A549 (cell line): ENCODE data around the gene TMEM63C. TPM values are rescaled to one million over a fixed set of nuclear protein-coding genes. Genes with fewer than 3 reads are reported as not detected.

ENCODE experiments used
- ATAC-seq, 2 experiments: fragments of 200-7000 bp in 1 of 2; fragments of >200 bp in 1 of 2; cut with Nextera tagmentation in 1 of 2; cut with Tn5 transposase in 1 of 2; 3 replicates each; pipeline versions ENCODE4 v1.8.0 to v1.9.1; 2018 to 2020; ENCODE audit warnings: mild to moderate bottlenecking in 1 of 2, moderate library complexity in 1 of 2
- CTCF ChIA-PET: fragments of 300-600 bp; sonication (Branson Sonifier 250); formaldehyde crosslinking; extraction: SDS; loops from one replicate; lab custom pipeline; 2021; ENCODE audit warnings: antibody characterized with exemption, inconsistent platforms; lab: Yijun Ruan, JAX
- POLR2A ChIA-PET: fragments of 350-600 bp; formaldehyde crosslinking; extraction: SDS; loops from one replicate; lab custom pipeline; 2021; ENCODE audit warnings: antibody characterized with exemption, inconsistent platforms; lab: Yijun Ruan, JAX
- DNase-seq, 2 experiments: peaks; one replicate each; pipeline versions ENCODE4 v3.0.0 to v3.0.0-alpha.2; 2011 to 2016; ENCODE audit warnings: low read depth in 1 of 2, low spot score in 1 of 2
- FAIRE-seq: peaks from 2 replicates; lab custom pipeline; 2011; peaks lifted over from hg19 to GRCh38; lab: Jason Lieb, UNC
- H3K27ac ChIP-seq, 2 experiments: fragments of >200 bp; sonication (Bioruptor Twin); formaldehyde crosslinking; 3 replicates each; pipeline ENCODE4 v1.5.1; 2016 to 2017
- H3K4me1 ChIP-seq: fragments of >200 bp; sonication (Bioruptor Twin); formaldehyde crosslinking; 3 replicates; pipeline ENCODE4 v1.6.1; 2016
- H3K4me2 ChIP-seq: fragments of >200 bp; sonication (Bioruptor Twin); formaldehyde crosslinking; 3 replicates; pipeline ENCODE4 v1.6.1; 2016
- H3K4me3 ChIP-seq: fragments of >200 bp; sonication (Bioruptor Twin); formaldehyde crosslinking; 3 replicates; pipeline ENCODE4 v1.5.1; 2016
- H3K9me3 ChIP-seq: fragments of >200 bp; sonication (Bioruptor Twin); formaldehyde crosslinking; 3 replicates; pipeline ENCODE4 v1.6.1; 2016
- CBX2 ChIP-seq: fragments of 200-600 bp; sonication (generic); IDR thresholded peaks from 2 replicates; pipeline ENCODE4 v1.6.1; 2016; ENCODE audit warnings: low read depth, mild to moderate bottlenecking, borderline replicate concordance
- CBX8 ChIP-seq: fragments of 200-600 bp; sonication (generic); IDR thresholded peaks from 2 replicates; pipeline ENCODE4 v1.6.1; 2016
- CEBPB ChIP-seq, 2 experiments: fragments of >200 bp in 1 of 2; sonication (Bioruptor Twin) in 1 of 2; formaldehyde crosslinking in 1 of 2; IDR thresholded peaks; 2 replicates each; pipeline ENCODE4 v1.6.1; 2012 to 2016
- CHD2 ChIP-seq: fragments of 150-350 bp; IDR thresholded peaks from 2 replicates; pipeline ENCODE4 v1.6.1; 2014; ENCODE audit warnings: low read length; ENCODE audit not compliant: partially characterized antibody
- E2F6 ChIP-seq: IDR thresholded peaks from 2 replicates; pipeline ENCODE4 v1.6.1; 2012; ENCODE audit warnings: low read depth, borderline replicate concordance
- EHMT2 ChIP-seq: fragments of 200-600 bp; sonication (generic); IDR thresholded peaks from 2 replicates; pipeline ENCODE4 v1.6.1; 2016; ENCODE audit warnings: antibody characterized with exemption, low read depth, mild to moderate bottlenecking, moderate library complexity
- ESRRA ChIP-seq: fragments of 150-350 bp; IDR thresholded peaks from 2 replicates; pipeline ENCODE4 v1.6.1; 2014; ENCODE audit warnings: mild to moderate bottlenecking, low read length, borderline replicate concordance
- FOSB ChIP-seq: fragments of 250-450 bp; sonication (Bioruptor Pico); IDR thresholded peaks from 2 replicates; pipeline ENCODE4 v1.5.0; 2020; ENCODE audit warnings: mild to moderate bottlenecking, moderate library complexity
- FOXS1 ChIP-seq: fragments of 250-450 bp; sonication (Bioruptor Pico); IDR thresholded peaks from 2 replicates; pipeline ENCODE4 v1.5.0; 2020; ENCODE audit warnings: mild to moderate bottlenecking, moderate library complexity
- HDAC2 ChIP-seq: fragments of 200-600 bp; sonication (generic); IDR thresholded peaks from 2 replicates; pipeline ENCODE4 v1.6.1; 2016
- HES2 ChIP-seq: fragments of >200 bp; sonication (Bioruptor Twin); formaldehyde crosslinking; IDR thresholded peaks from 2 replicates; pipeline ENCODE4 v1.6.1; 2016
- HMGXB4 ChIP-seq: fragments of 250-450 bp; sonication (Bioruptor Pico); IDR thresholded peaks from 2 replicates; pipeline ENCODE4 v1.5.0; 2021; ENCODE audit warnings: mild to moderate bottlenecking, moderate library complexity, borderline replicate concordance
- HOXA7 ChIP-seq: fragments of 250-450 bp; sonication (Bioruptor Pico); IDR thresholded peaks from 2 replicates; pipeline ENCODE4 v1.5.0; 2020; ENCODE audit warnings: mild to moderate bottlenecking, moderate library complexity
- HOXB5 ChIP-seq: fragments of 250-450 bp; sonication (Bioruptor Pico); IDR thresholded peaks from 2 replicates; pipeline ENCODE4 v1.5.0; 2020; ENCODE audit warnings: mild to moderate bottlenecking, moderate library complexity
- JUN ChIP-seq, 2 experiments: fragments of >200 bp; sonication (Bioruptor Twin); formaldehyde crosslinking; IDR thresholded peaks; 2 replicates in 1 of 2; 3 replicates in 1 of 2; pipeline ENCODE4 v1.6.1; 2016 to 2017
- MAFK ChIP-seq: fragments of 450-650 bp; IDR thresholded peaks from 2 replicates; pipeline ENCODE4 v1.6.1; 2014; ENCODE audit not compliant: partially characterized antibody
- MAX ChIP-seq: IDR thresholded peaks from 2 replicates; pipeline ENCODE4 v1.6.1; 2012
- NFE2L2 ChIP-seq: fragments of 150-350 bp; conservative IDR thresholded peaks from 2 replicates; pipeline ENCODE4 v1.6.1; 2014; ENCODE audit warnings: low read length
- NR3C1 ChIP-seq: fragments of >200 bp; sonication (Bioruptor Twin); formaldehyde crosslinking; IDR thresholded peaks from 3 replicates; pipeline ENCODE4 v1.6.1; 2017
- PHF8 ChIP-seq: fragments of 200-600 bp; sonication (generic); IDR thresholded peaks from 2 replicates; pipeline ENCODE4 v1.6.1; 2016; ENCODE audit warnings: low read depth, mild to moderate bottlenecking, antibody characterized with exemption, moderate library complexity, borderline replicate concordance
- RFX5 ChIP-seq: fragments of 450-650 bp; IDR thresholded peaks from 2 replicates; pipeline ENCODE4 v1.7.1; 2014; ENCODE audit warnings: antibody characterized with exemption, mild to moderate bottlenecking, moderate library complexity
- RNF2 ChIP-seq: fragments of 200-600 bp; sonication (generic); IDR thresholded peaks from 2 replicates; pipeline ENCODE4 v1.6.1; 2016; ENCODE audit warnings: low read depth, mild to moderate bottlenecking, antibody characterized with exemption, moderate library complexity, borderline replicate concordance
- SMC3 ChIP-seq: fragments of >200 bp; sonication (Bioruptor Twin); formaldehyde crosslinking; IDR thresholded peaks from 3 replicates; pipeline ENCODE4 v1.6.1; 2018; ENCODE audit warnings: inconsistent platforms
- SREBF2 ChIP-seq: fragments of 450-650 bp; IDR thresholded peaks from 2 replicates; pipeline ENCODE4 v1.6.1; 2014; ENCODE audit warnings: mild to moderate bottlenecking, moderate library complexity
- TP53 ChIP-seq: fragments of 250-450 bp; sonication (Bioruptor Pico); IDR thresholded peaks from 2 replicates; pipeline ENCODE4 v1.5.0; 2021; ENCODE audit warnings: mild to moderate bottlenecking, moderate library complexity
- USF2 ChIP-seq: fragments of 450-650 bp; IDR thresholded peaks from 2 replicates; pipeline ENCODE4 v1.6.1; 2014; ENCODE audit warnings: antibody characterized with exemption
- ZC3H11A ChIP-seq: fragments of 450-650 bp; IDR thresholded peaks from 2 replicates; pipeline ENCODE4 v1.6.1; 2014; ENCODE audit warnings: antibody characterized with exemption, mild to moderate bottlenecking
- WGBS: methylation state at CpG from one replicate; pipeline ENCODE4 v1.1.6; 2017; ENCODE audit errors: missing lambda C conversion rate; 5-methylcytosine and 5-hydroxymethylcytosine counted together
- polyA plus RNA-seq, 4 experiments: library from polyadenylated mRNA; depleted of rRNA in 3 of 4; stranded (reverse); fragments of >200 nt; fragmentation: RNase III in 1 of 4; extraction: RNeasy Plus Mini Kit Qiagen cat#74134 plus additional on column Dnase treatment in 1 of 4; gene quantifications; 2 replicates in 3 of 4; 3 replicates in 1 of 4; pipeline ENCODE4 v1.2.3, GENCODE V29; 2011 to 2017

TMEM63C gene
- polyA plus RNA-seq, 2 of the 4 experiments (the other 2 are of a cell fraction) = 0.43 to 0.57 TPM

- 48% methylated on average over 13 of the region's 24 CpGs for WGBS
- TF ChIP-seq JUN (IDR thresholded peaks at IDR 0.05) (no peak), MAX (no peak), ZC3H11A (no peak)
- H3K4me1 ChIP-seq = no peaks in the 10 kb centered on the region
- H3K27ac ChIP-seq = no peak overlapping the region
- H3K4me2 ChIP-seq = no peak overlapping the region
- H3K9me3 ChIP-seq = no peaks in the 10 kb centered on the region
- no peak overlapping the region for H3K4me3 ChIP-seq
- ChIA-PET POLR2A (no interaction called here), CTCF (no interaction called here)
- DNase-seq = no peak
- peak in 1 of 2 experiments; percentile 33; a peak in 2 of 6 replicates for ATAC-seq
- no peak for FAIRE-seq
Observed at GRCh38 chr14:77220246-77221017, 38.8 kb downstream of the TMEM63C start.

- no peaks in the 10 kb centered on the region for H3K4me1 ChIP-seq
- H3K9me3 ChIP-seq = no peaks in the 10 kb centered on the region
- ChIA-PET POLR2A (no interaction called here), CTCF (interaction anchor here (1.5 kb wide), 1 partner anchor 8 kb away, joined by 6 read pairs; no protein-coding TSS in a partner anchor)
- DNase-seq = no peak
- TF ChIP-seq FOXS1 (CRISPR knock-in tag) (no peak), EHMT2 (no peak), SREBF2 (no peak), NFE2L2 (no peak), E2F6 (no peak), FOSB (CRISPR knock-in tag) (no peak), CHD2 (no peak), CBX2 (no peak), HES2 (no peak), HOXB5 (no peak), SMC3 (no peak), MAX (no peak), ZC3H11A (no peak), MAFK (no peak), JUN (IDR thresholded peaks at IDR 0.05) (no peak), CEBPB (IDR thresholded peaks at IDR 0.05) (no peak)
- no peak for FAIRE-seq
- no peak overlapping the region for H3K4me3 ChIP-seq
- no peak for ATAC-seq
- H3K27ac ChIP-seq = no peak overlapping the region
- 29% methylated on average over 7 of the region's 23 CpGs for WGBS
- H3K4me2 ChIP-seq = no peak overlapping the region
Observed at GRCh38 chr14:77221241-77221871, 39.8 kb downstream of the TMEM63C start.

GRCh38 chr14:77222546-77223225 is 41.1 kb downstream of the TMEM63C start:
- no peaks in the 10 kb centered on the region for H3K9me3 ChIP-seq
- CTCF ChIA-PET = interaction anchor here (1.5 kb wide), 1 partner anchor 9 kb away, joined by 6 read pairs; no protein-coding TSS in a partner anchor
- 59% methylated on average over 10 of the region's 10 CpGs for WGBS
- no peak for FAIRE-seq
- no peak for ATAC-seq
- no peak for DNase-seq
- POLR2A ChIA-PET = no interaction called here
- no peak overlapping the region for H3K27ac ChIP-seq
- H3K4me3 ChIP-seq = no peak overlapping the region
- no peak overlapping the region for H3K4me2 ChIP-seq
- TF ChIP-seq RNF2 (no peak), HMGXB4 (CRISPR knock-in tag) (no peak), PHF8 (no peak), ESRRA (no peak), RFX5 (no peak), TP53 (CRISPR knock-in tag) (no peak), HOXA7 (CRISPR knock-in tag) (no peak), HDAC2 (no peak), SMC3 (no peak), CEBPB (IDR thresholded peaks at IDR 0.05) (no peak), USF2 (no peak), CBX8 (no peak), NR3C1 (no peak), HOXB5 (no peak)
- TF ChIP-seq, all 56 proteins: peak for 0
- H3K4me1 ChIP-seq = no peaks in the 10 kb centered on the region
